Stimulated activated CD8-positive, alpha-beta memory T cell treated with anti-CD3 and anti-CD28 coated beads, Interleukin-2, amount 100 ng/mL, for 48 hours (primary cell): ENCODE measurements around the gene MYT1.
"Not testable (repeated sequence)": the region's sequence is repeated elsewhere in the genome, so short reads cannot be mapped to it uniquely, and the experiment has no call there.

Experiments
- DNase-seq, 2 donors: peaks; one replicate each; pipeline ENCODE4 v3.0.0-alpha.2; 2020; ENCODE audit warnings: low read depth in 2 of 2

MYT1 gene

DNA sequence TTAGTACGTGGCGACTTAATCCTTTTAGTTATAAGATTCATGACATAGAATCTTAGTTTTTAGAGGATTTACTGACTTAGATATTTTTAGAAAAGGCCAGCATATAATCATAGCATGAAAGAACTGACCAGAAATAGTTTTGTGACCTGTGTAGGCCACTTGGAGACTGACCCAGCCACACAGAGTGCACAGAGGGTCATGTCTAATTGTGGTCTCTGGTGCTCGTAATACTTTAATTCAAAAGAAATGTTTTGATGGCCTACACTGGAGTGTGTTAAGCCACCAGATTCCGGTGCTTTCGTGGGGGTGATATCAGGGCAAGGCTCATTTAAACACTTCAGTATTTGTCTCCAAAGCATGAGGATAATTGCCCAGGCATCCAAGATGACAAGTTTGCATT lies 102.7 kb downstream of the MYT1 start:
- DNase-seq = no peak

GRCh38 chr20:64268174-64268573 lies 103.9 kb downstream of the MYT1 start:
- DNase-seq = no peak

GRCh38 chr20:64269604-64270411 lies 105.6 kb downstream of the MYT1 start:
- DNase-seq = no peak

DNA sequence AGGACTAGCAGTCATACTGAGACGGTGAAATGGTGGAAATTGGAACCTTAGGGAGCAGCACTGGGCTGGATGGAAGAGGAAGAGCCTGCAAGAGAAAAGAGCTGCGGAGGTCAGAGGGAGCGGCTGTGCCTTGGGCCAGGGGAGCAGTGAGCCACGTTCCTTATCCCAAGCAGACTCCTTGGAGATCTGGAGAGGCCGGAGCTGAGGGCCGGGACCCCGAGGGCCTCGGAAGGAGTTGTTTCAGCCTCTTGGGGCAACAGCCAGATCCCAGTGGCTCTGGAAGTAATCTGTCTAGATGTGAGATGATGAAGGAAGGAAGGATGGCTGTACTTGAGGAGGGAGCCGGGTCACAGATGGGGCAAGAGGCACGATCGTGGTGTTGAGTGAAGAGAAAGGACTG lies 107.4 kb downstream of the MYT1 start:
- no peak for DNase-seq

- DNase-seq = no peak
These were observed 108.9 kb downstream of the MYT1 start for GRCh38 chr20:64273109-64273508.

- no peak for DNase-seq
These were observed 112.6 kb downstream of the MYT1 start for GRCh38 chr20:64276817-64277216.

- DNase-seq = no peak
These were observed 113.5 kb downstream of the MYT1 start for GRCh38 chr20:64277571-64278316.

DNA sequence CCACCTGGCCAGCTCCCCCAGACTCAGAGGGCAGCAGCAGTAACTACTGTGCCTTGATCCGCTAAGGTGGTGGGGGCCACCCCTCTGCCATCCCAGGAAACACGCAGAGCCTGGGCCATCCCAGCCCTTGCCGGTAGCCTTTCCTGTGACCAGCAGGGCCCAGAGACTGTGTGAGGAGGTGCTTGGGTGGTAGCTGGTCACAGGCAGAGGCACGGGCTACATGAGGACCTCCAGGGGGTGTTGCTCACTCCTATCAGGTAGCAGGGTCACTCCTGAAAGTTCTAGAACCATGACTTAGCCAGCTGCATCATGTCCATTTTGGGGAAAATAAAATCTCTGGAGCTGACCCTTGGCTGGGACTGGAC lies 114.0 kb downstream of the MYT1 start:
- no peak for DNase-seq

- DNase-seq = no peak
These were observed 115.7 kb downstream of the MYT1 start for GRCh38 chr20:64279826-64280459.

GRCh38 chr20:64280460-64280843 lies 116.2 kb downstream of the MYT1 start:
- DNase-seq = no peak

DNA sequence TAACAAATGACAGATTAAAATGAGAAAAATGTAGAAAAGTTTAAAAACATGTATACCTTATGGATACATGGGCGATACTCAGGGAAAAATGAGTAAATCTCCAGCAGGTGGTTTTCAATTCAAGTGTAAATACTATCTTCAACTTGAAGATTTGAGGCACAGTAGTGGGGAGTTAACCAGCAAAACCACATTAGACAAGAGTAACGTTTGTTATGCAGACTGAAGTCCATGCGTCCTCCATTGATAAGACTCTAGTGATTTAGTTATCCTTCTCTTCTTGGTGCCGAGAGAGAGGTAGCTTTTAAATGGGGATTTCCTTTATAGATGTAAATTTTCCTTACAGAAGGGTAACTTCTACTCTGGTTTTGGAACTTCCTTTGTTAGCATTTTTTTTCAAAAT lies 119.4 kb downstream of the MYT1 start:
- no peak for DNase-seq

- peak; percentile 82 to 95 for DNase-seq
These were observed 121.6 kb downstream of the MYT1 start for GRCh38 chr20:64285579-64286446.

GRCh38 chr20:64286447-64287263 lies 122.4 kb downstream of the MYT1 start:
- not testable (repeated sequence) for DNase-seq

DNA sequence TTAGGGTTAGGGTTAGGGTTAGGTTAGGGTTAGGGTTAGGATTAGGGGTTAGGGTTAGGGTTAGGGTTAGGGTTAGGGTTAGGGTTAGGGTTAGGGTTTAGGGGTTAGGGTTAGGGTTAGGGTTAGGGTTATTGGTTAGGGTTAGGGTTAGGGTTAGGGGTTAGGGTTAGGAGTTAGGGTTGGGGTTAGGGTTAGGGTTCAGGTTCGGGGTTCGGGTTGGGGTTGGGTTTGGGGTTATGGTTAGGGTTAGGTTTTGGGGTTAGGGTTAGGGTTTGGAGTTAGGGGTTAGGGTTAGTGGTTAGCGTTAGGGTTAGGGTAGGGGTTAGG lies 123.0 kb downstream of the MYT1 start:
- not testable (repeated sequence) for DNase-seq
